AG09319 (cell line): ENCODE measurements around the gene KIF1C.

Source experiments
- DNase-seq: peaks from one replicate; pipeline ENCODE4 v3.0.0-alpha.2; 2010; ENCODE audit warnings: low read depth; ENCODE audit errors: extremely low read depth
- CTCF ChIP-seq: IDR thresholded peaks from 2 replicates; pipeline ENCODE4 v1.5.1; 2011; ENCODE audit warnings: low read depth, mild to moderate bottlenecking, inconsistent platforms, low read length, moderate library complexity

KIF1C gene

GRCh38 chr17:4951486-4951885 lies 46.3 kb upstream of the KIF1C start:
- no peak for TF ChIP-seq CTCF
- DNase-seq: no peak

DNA sequence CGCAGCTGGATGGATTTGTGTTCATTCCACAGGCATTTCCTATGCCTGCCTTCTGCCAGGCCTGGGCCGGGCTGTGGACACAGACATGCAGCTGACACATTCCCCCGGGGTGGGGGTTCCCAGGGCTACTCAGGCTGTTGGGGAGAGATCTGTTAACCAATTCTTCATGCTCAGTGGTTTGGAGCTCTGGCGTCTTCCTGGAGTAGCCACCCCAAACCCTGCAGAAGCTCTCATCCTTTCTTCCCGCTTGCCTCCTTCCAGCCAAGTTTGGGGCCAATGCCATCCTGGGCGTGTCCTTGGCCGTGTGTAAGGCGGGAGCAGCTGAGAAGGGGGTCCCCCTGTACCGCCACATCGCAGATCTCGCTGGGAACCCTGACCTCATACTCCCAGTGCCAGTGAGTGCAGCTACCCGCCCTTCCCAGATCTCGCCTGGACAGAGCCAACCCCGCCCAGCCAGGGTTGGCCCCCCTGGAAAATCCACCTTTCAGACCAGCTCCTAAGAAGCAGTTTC lies 44.2 kb upstream of the KIF1C start:
- TF ChIP-seq CTCF: no peak
- no peak for DNase-seq

GRCh38 chr17:4955091-4955490 lies 42.7 kb upstream of the KIF1C start:
- no peak for DNase-seq
- TF ChIP-seq CTCF: no peak

DNA sequence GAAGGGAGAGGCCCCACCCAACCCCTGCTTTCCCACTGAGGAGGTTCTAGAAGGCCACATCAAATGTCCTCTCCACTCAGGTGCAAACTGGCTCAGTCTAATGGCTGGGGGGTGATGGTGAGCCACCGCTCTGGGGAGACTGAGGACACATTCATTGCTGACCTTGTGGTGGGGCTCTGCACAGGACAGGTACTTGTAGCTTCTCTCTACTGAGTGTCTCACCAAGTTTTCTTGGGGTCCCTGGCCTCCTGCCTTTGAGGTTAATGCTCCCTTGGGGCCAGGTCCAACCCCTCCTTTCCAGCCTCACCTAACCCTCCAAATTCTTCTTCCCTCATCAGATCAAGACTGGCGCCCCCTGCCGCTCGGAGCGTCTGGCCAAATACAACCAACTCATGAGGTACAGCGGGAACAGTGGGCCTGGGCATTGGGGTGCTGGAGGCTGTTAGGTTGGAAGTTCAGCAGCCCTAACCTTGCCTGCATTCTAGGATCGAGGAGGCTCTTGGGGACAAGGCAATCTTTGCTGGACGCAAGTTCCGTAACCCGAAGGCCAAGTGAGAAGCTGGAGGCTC lies 41.2 kb upstream of the KIF1C start:
- TF ChIP-seq CTCF: peak; percentile 19
- DNase-seq: no peak

DNA sequence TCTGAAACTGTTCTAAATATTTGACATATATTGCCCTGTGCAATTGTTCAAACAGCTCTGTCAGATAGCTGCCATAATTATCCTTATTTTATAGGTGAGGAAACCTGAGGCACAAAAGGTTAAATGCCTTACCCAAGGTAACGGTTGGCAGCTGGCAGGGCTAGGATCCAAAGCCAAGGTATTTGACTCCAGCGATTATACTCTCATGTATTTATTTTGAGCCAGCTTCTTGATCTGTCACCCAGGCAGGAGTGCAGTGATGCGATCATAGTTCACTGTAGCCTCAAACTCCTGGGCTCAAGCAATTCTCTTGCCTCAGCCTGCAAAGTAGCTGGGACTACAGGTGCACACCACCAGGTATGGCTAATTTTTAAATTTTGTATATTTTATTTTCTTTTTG lies 39.6 kb upstream of the KIF1C start:
- DNase-seq: no peak
- TF ChIP-seq CTCF: no peak

DNA sequence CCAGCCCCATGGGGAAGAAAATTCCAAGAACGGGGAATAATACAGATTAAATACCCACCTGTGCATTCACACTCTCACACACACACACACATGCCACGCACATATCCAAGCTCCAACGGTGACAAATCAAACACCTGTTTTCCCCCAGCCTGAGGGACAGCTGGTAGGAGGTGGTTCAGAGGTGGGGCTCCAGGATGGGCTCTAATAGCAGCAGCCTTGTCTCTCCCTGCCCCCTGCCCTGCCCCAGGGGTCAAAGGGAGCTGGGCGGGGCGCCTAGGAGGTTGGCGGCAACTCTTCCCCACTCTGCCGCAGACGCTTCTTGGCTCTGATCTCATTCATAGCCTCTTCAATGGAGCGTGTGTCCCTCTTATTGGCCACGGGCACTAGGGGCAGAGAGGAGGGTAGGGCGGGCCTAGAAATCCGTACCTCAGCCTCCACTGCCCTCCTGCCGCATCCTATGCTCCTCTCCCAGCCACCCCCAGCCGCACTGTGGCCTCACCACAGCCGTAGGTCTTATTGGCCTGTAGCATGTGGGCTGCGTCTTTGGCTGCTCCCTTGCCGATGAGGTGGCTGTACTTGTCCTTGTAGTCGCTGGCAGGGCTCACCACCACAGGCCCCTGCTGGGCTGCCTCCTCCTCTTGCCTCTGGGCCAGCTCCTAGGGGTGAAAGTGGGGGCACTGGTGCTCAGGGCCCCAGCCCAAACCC lies 38.3 kb upstream of the KIF1C start:
- TF ChIP-seq CTCF: no peak
- DNase-seq: no peak

DNA sequence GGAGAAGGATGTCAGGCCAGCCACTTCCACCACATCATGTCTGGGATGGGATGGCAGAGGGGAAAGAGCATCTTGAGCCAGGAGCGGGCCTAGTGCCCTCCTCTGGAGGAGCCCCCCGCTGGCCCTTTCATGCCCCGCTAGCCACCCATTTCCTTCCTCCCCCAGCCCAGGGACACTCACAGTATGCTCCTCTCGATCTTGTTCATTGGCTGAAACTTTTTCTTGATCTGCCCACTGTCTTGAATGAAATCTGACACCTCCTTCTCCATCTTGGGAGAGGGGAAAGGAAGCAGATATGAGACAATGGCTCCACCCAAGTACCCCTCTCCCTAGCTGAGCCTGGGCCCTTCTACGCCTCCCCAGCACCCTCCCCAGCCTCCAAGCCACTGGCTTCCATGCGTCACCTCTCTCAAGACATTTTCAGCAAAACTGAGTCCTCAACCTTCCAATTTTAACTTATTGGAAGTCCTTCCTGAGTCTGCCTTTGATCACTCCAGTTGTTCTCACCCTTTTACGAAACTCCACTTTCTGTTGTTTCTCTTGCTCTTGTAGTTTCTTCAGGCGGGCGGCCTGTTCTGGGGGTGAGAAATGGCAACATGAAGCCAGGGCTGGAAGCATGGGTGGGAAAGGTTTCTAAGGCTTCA lies 37.3 kb upstream of the KIF1C start:
- no peak for TF ChIP-seq CTCF
- DNase-seq: no peak
